NCI-H774 (cell line): ENCODE results near the gene PRSS33.

ENCODE experiments used
- DNase-seq: peaks from one replicate; lab custom pipeline; 2025; lab: John Stamatoyannopoulos, UW

Gene PRSS33

GRCh38 chr16:2741168-2741567 lies 46.2 kb downstream of the PRSS33 start:
- no peak for DNase-seq

- DNase-seq: no peak
Measured at GRCh38 chr16:2740476-2740875, 46.9 kb downstream of the PRSS33 start.

GRCh38 chr16:2739625-2740430 lies 47.5 kb downstream of the PRSS33 start:
- DNase-seq: no peak

GRCh38 chr16:2738615-2739014 lies 48.7 kb downstream of the PRSS33 start:
- no peak for DNase-seq

- DNase-seq: no peak
Measured at GRCh38 chr16:2737895-2738418, 49.4 kb downstream of the PRSS33 start.

GRCh38 chr16:2737238-2737605 lies 50.1 kb downstream of the PRSS33 start:
- DNase-seq: no peak

- no peak for DNase-seq
Measured at GRCh38 chr16:2736476-2737237, 50.7 kb downstream of the PRSS33 start.

- no peak for DNase-seq
Measured at GRCh38 chr16:2734844-2735515, 52.4 kb downstream of the PRSS33 start.
